NCI-H2107 treated with DMSO at 0.1 percent for 48 hours (cell line): ENCODE results near the gene ZFYVE28.

Experiments
- DNase-seq: peaks from one replicate; lab custom pipeline; 2025; ENCODE audit not compliant: unreplicated experiment; lab: John Stamatoyannopoulos, UW

The ZFYVE28 gene

DNA sequence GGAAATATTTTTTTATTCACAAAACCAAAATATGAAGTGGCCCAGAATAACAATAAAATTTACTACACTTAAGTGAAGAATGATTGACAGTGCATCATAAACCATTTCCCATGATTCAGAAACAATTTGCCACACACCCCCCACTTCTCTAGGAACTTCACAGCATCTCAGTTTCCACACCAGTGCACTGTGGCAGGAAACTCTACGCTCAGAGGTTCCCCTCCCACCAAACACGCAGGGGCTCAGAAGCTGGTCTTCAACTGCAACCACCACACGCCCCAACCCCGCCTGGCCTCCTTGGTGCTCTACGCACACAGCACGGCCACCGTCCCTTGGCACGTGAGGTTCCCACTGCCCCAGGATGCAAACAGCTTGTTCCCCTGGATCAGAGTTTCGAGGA is 63.7 kb downstream of the ZFYVE28 start:
- no peak for DNase-seq

DNA sequence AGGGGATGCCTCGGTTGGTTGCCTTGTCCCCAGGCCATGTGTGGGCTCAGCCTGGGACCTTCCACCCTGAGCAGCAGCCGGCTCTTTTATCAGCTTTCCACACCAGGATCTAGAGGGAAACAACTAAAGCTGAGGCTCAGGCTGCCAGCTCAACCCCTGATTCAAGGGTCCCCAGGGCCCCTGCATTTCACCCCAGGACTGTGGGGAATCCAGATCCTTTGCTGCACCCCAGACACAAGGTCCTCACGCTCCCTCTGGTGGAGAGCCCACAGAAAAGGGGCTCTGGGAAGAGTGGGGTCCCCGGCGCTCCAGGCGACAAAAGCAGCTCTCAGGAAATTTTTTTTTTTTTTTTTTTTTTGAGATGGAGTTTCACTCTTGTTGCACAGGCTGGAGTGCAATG is 64.3 kb downstream of the ZFYVE28 start:
- DNase-seq = no peak

- no peak for DNase-seq
Observed at GRCh38 chr4:2353222-2354107, 65.0 kb downstream of the ZFYVE28 start.

DNA sequence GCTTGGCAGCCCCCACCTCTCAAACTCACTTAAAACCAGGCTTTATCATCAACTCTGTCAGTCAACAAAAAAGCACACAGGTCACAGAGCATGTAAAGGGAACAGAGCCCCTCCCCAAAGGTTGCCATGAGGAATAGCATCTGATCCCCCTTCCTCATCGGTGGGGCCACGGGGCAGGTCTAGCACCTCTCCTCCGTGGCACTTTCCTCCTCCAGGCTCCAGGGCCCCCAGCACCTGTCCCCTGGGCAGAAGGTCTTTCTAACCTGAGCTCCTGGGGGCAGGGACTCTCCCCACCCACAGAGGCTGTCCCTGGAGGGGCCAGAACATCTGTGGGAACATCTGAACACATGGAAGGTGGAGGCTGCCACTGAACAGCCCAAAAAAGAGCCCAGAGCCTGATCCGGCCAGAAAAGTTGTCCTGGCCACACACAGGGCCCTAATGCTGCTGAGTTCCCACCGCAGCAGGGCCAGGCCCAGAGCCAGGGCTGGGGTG is 65.7 kb downstream of the ZFYVE28 start:
- DNase-seq = no peak

DNA sequence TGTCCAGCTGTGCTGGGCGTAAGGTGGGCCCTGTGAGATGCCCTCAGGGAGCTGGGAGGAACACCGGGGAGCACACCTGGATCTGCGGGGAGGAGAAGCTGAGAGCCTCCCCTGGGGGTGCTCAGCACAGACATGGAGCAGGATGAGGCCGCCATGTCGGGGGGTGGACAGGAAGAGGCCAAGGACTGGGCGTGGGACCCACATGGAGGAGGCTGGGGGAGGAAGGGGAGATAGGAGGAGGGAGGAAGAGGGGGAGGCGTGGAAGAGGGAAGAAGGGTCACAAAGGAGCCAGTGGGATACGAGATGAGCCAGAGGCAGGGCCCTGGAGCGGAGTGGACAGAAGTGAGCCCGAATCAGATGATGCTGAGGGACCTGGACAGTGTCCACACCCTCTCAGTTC is 66.3 kb downstream of the ZFYVE28 start:
- no peak for DNase-seq

- DNase-seq = no peak
Observed at GRCh38 chr4:2350982-2351381, 67.5 kb downstream of the ZFYVE28 start.

- DNase-seq = no peak
Observed at GRCh38 chr4:2348786-2349185, 69.7 kb downstream of the ZFYVE28 start.

GRCh38 chr4:2347190-2347589 is 71.3 kb downstream of the ZFYVE28 start:
- DNase-seq = no peak

DNA sequence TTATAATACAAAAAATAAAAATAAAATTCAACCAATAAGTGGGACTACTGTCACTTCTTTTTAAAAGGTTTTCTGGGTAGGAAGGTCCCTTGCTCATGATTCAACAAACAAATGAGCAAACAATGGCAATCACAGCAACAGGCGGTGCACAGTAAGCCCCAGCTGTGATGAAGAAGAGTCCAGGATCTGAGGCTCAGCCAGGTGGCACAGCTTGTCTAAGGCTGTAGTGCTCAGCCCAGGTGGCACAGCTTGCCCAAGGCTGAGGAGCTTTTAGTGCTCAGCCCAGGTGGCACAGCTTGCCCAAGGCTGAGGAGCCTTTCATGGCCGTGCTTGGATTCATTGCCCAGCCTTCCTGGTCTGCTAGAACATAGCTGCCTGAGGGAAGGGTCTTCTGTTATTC is 75.0 kb downstream of the ZFYVE28 start:
- DNase-seq = no peak

DNA sequence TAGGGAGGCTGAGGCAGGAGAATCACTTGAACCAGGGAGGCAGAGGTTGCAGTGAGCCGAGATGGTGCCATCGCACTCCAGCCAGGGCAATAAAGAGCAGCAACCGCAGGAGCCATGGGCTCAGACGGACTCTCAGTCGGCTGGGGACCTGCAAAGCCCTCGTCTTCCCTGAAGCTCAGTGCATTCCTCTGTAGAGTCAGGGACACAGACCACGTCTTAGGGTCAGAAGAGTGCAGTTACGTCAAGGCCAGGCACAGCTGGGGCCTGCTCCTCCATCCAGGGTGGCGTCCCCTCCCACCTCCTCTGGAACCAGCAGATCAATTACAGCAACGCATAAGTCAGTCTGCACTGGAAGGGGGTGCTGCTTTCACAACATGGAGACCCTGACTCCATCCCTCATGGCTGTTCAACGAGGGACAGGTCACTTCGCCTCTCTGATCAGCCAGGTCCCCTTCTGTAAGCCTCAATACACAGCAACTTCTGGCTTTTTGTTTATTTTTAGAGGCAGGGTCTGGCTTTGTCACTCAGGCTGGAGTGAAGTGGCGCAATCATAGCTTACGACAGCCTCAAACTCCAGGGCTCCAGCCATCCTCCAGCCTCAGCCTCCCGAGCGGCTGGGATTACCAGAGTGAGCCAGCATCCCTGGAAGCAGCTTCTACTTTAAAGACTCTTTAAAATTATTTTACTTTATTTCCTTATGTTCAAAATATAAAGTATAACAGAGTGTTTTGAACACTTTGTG is 76.4 kb downstream of the ZFYVE28 start:
- no peak for DNase-seq

- no peak for DNase-seq
Observed at GRCh38 chr4:2341261-2341841, 77.1 kb downstream of the ZFYVE28 start.

DNA sequence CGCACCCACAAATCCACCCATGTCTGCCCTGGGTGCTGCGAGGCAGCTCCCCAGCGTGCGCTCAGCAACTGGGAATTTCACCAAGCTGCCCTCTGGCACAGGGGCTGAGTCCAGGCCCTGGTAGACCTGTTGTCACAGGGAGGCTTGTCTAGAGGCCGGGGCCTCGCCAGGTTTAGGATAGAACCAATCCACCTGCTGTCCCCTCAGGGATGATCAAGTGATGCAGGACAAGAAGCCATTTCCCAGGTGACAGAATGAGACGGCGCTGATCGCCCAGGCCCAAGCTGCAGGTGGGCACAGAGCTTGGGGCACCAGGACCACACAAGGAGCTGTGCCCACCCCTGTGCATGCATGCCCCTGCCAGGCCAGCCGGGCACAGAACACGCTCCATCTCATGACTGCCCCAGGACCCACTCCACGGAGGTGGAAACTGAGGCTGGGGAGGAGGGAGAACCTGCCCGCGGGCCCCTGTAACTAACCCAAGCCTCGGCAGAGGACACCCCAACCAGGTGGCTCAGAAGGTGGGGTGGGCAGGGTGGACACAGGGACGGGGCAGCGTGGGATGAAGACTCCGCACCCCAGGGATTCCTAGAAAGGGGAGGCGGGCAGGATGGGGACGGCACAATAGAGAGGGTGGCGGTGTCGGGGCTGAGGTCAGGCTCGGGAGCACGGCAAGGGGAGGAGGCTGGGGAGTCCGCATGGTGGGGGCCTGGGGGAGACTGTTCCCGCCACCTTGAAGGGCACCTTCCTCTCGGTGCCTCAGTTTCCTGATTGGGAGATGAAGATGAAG is 78.0 kb downstream of the ZFYVE28 start:
- DNase-seq = no peak

- no peak for DNase-seq
Observed at GRCh38 chr4:2339458-2340271, 78.8 kb downstream of the ZFYVE28 start.

DNA sequence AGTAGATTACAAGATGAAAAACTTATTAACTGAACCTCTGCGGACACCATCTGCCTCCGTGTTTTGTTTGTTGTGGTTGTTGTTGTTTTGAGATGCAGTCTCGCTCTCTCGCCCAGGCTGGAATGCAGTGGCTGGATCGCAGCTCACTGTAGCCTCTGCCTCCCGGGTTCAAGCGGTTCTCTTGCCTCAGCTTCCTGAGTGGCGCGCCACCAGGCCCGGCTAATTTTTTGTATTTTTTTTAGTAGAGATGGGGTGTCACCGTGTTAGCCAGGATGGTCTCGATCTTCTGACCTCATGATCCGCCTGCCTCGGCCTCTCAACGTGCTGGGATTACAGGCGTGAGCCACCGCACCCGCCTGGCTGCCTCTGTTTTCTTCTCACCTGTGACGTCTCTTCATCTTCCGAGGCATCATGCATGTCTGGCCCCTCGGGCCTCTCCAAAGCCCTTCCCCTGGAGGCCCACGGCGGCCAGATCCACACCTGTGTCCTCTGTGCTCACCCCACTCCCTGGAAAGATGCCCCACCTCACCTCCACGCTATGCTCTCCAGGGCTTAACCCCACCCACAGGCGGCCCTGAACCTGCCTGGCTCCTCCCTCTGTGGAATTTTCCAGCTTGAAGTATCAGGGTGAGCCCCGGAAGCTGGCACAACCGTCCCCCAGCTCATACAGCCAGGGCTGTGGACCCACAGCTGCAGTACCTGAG is 79.5 kb downstream of the ZFYVE28 start:
- no peak for DNase-seq

- no peak for DNase-seq
Observed at GRCh38 chr4:2337896-2338295, 80.5 kb downstream of the ZFYVE28 start.

- no peak for DNase-seq
Observed at GRCh38 chr4:2337131-2337723, 81.2 kb downstream of the ZFYVE28 start.

DNA sequence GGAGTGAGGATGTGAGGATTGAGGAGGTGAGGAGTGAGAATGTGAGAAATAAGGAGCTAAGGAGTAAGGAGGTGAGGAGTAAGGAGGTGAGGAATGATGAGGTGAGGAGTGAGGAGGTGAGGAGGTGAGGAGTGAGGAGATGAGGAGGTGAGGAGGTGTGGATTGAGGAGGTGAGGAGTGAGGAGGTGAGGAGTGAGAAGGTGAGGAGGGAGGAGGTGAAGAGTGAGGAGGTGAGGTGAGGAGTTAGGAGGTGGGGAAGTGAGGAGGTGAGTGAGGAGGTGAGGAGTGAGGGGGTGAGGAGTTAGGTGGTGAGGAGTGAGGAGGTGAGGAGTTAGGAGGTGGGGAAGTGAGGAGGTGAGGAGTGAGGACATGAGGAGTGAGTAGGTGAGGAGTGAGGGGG is 81.8 kb downstream of the ZFYVE28 start:
- DNase-seq = no peak

DNA sequence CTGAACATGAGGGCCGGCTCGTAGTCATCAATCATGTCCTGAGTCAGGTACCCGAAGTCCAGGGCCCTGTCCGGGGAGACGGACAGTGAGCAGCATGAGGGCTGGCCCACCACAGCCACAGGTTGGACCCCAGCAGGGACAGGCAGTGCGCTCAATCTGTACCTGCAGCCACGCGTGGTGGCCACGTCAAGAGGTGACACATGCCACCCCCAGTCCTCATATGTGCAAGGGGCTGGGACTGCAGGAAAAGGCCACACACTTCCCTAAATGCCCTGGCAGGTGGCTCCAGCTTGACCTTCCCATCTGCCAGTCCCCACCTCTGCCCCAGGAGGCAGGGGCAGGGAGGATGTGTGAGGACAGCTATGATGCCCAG is 82.7 kb downstream of the ZFYVE28 start:
- DNase-seq = no peak
